A549 (cell line): ENCODE results near the gene SIVA1. TPM values are rescaled to one million over a fixed set of nuclear protein-coding genes. Genes with fewer than 3 reads are reported as not detected.

ENCODE experiments used
- ATAC-seq, 2 experiments: fragments of 200-7000 bp in 1 of 2; fragments of >200 bp in 1 of 2; cut with Nextera tagmentation in 1 of 2; cut with Tn5 transposase in 1 of 2; 3 replicates each; pipeline versions ENCODE4 v1.8.0 to v1.9.1; 2018 to 2020; ENCODE audit warnings: mild to moderate bottlenecking in 1 of 2, moderate library complexity in 1 of 2
- CTCF ChIA-PET: fragments of 300-600 bp; sonication (Branson Sonifier 250); formaldehyde crosslinking; extraction: SDS; loops from one replicate; lab custom pipeline; 2021; ENCODE audit warnings: antibody characterized with exemption, inconsistent platforms; lab: Yijun Ruan, JAX
- POLR2A ChIA-PET: fragments of 350-600 bp; formaldehyde crosslinking; extraction: SDS; loops from one replicate; lab custom pipeline; 2021; ENCODE audit warnings: antibody characterized with exemption, inconsistent platforms; lab: Yijun Ruan, JAX
- DNase-seq, 2 experiments: peaks; one replicate each; pipeline versions ENCODE4 v3.0.0 to v3.0.0-alpha.2; 2011 to 2016; ENCODE audit warnings: low read depth in 1 of 2, low spot score in 1 of 2
- FAIRE-seq: peaks from 2 replicates; lab custom pipeline; 2011; peaks lifted over from hg19 to GRCh38; lab: Jason Lieb, UNC
- H3K27ac ChIP-seq, 2 experiments: fragments of >200 bp; sonication (Bioruptor Twin); formaldehyde crosslinking; 3 replicates each; pipeline ENCODE4 v1.5.1; 2016 to 2017
- H3K4me1 ChIP-seq: fragments of >200 bp; sonication (Bioruptor Twin); formaldehyde crosslinking; 3 replicates; pipeline ENCODE4 v1.6.1; 2016
- H3K4me2 ChIP-seq: fragments of >200 bp; sonication (Bioruptor Twin); formaldehyde crosslinking; 3 replicates; pipeline ENCODE4 v1.6.1; 2016
- H3K4me3 ChIP-seq: fragments of >200 bp; sonication (Bioruptor Twin); formaldehyde crosslinking; 3 replicates; pipeline ENCODE4 v1.5.1; 2016
- H3K9me3 ChIP-seq: fragments of >200 bp; sonication (Bioruptor Twin); formaldehyde crosslinking; 3 replicates; pipeline ENCODE4 v1.6.1; 2016
- CBX2 ChIP-seq: fragments of 200-600 bp; sonication (generic); IDR thresholded peaks from 2 replicates; pipeline ENCODE4 v1.6.1; 2016; ENCODE audit warnings: low read depth, mild to moderate bottlenecking, borderline replicate concordance
- CEBPB ChIP-seq, 2 experiments: fragments of >200 bp in 1 of 2; sonication (Bioruptor Twin) in 1 of 2; formaldehyde crosslinking in 1 of 2; IDR thresholded peaks; 2 replicates each; pipeline ENCODE4 v1.6.1; 2012 to 2016
- EP300 ChIP-seq, 2 experiments: fragments of >200 bp; sonication (Bioruptor Twin); formaldehyde crosslinking; IDR thresholded peaks; 2 replicates in 1 of 2; 3 replicates in 1 of 2; pipeline ENCODE4 v1.6.1; 2016 to 2017
- HOXA7 ChIP-seq: fragments of 250-450 bp; sonication (Bioruptor Pico); IDR thresholded peaks from 2 replicates; pipeline ENCODE4 v1.5.0; 2020; ENCODE audit warnings: mild to moderate bottlenecking, moderate library complexity
- HOXB13 ChIP-seq: fragments of 250-450 bp; sonication (Bioruptor Pico); IDR thresholded peaks from 2 replicates; pipeline ENCODE4 v1.5.0; 2020; ENCODE audit warnings: low read depth, mild to moderate bottlenecking, moderate library complexity
- JUN ChIP-seq, 2 experiments: fragments of >200 bp; sonication (Bioruptor Twin); formaldehyde crosslinking; IDR thresholded peaks; 2 replicates in 1 of 2; 3 replicates in 1 of 2; pipeline ENCODE4 v1.6.1; 2016 to 2017
- JUNB ChIP-seq: fragments of >200 bp; sonication (Bioruptor Twin); formaldehyde crosslinking; IDR thresholded peaks from 2 replicates; pipeline ENCODE4 v1.6.1; 2016
- KDM1A ChIP-seq: fragments of 200-600 bp; sonication (generic); IDR thresholded peaks from 2 replicates; pipeline ENCODE4 v1.6.1; 2016; ENCODE audit warnings: low read depth, mild to moderate bottlenecking
- KDM5A ChIP-seq: fragments of 200-600 bp; sonication (generic); IDR thresholded peaks from 2 replicates; pipeline ENCODE4 v1.6.1; 2016; ENCODE audit warnings: antibody characterized with exemption, mild to moderate bottlenecking
- MAFK ChIP-seq: fragments of 450-650 bp; IDR thresholded peaks from 2 replicates; pipeline ENCODE4 v1.6.1; 2014; ENCODE audit not compliant: partially characterized antibody
- MAX ChIP-seq: IDR thresholded peaks from 2 replicates; pipeline ENCODE4 v1.6.1; 2012
- MAZ ChIP-seq: fragments of 150-350 bp; IDR thresholded peaks from 2 replicates; pipeline ENCODE4 v1.6.1; 2014; ENCODE audit warnings: antibody characterized with exemption, low read depth, low read length, borderline replicate concordance
- MYC ChIP-seq: IDR thresholded peaks from 2 replicates; pipeline ENCODE4 v1.6.1; 2012; ENCODE audit warnings: mild to moderate bottlenecking, inconsistent platforms, low read length, improper control_type of control experiment, borderline replicate concordance
- NFE2L2 ChIP-seq: fragments of 150-350 bp; conservative IDR thresholded peaks from 2 replicates; pipeline ENCODE4 v1.6.1; 2014; ENCODE audit warnings: low read length
- POLR2A ChIP-seq: IDR thresholded peaks from 2 replicates; pipeline ENCODE4 v1.6.1; 2012; ENCODE audit warnings: mild to moderate bottlenecking, low read length
- POLR2AphosphoS2 ChIP-seq: conservative IDR thresholded peaks from 2 replicates; pipeline ENCODE4 v1.6.1; 2012; ENCODE audit warnings: low read length, improper control_type of control experiment, inconsistent platforms
- REST ChIP-seq: fragments of 200-600 bp; sonication (generic); IDR thresholded peaks from 2 replicates; pipeline ENCODE4 v1.6.1; 2016; ENCODE audit warnings: antibody characterized with exemption, mild to moderate bottlenecking, moderate library complexity
- RNF2 ChIP-seq: fragments of 200-600 bp; sonication (generic); IDR thresholded peaks from 2 replicates; pipeline ENCODE4 v1.6.1; 2016; ENCODE audit warnings: low read depth, mild to moderate bottlenecking, antibody characterized with exemption, moderate library complexity, borderline replicate concordance
- SMC3 ChIP-seq: fragments of >200 bp; sonication (Bioruptor Twin); formaldehyde crosslinking; IDR thresholded peaks from 3 replicates; pipeline ENCODE4 v1.6.1; 2018; ENCODE audit warnings: inconsistent platforms
- SREBF2 ChIP-seq: fragments of 450-650 bp; IDR thresholded peaks from 2 replicates; pipeline ENCODE4 v1.6.1; 2014; ENCODE audit warnings: mild to moderate bottlenecking, moderate library complexity
- ZC3H11A ChIP-seq: fragments of 450-650 bp; IDR thresholded peaks from 2 replicates; pipeline ENCODE4 v1.6.1; 2014; ENCODE audit warnings: antibody characterized with exemption, mild to moderate bottlenecking
- ZFP36 ChIP-seq: fragments of 450-650 bp; IDR thresholded peaks from 2 replicates; pipeline ENCODE4 v1.6.1; 2014; ENCODE audit warnings: borderline replicate concordance; ENCODE audit not compliant: partially characterized antibody
- WGBS: methylation state at CpG from one replicate; pipeline ENCODE4 v1.1.6; 2017; ENCODE audit errors: missing lambda C conversion rate; 5-methylcytosine and 5-hydroxymethylcytosine counted together
- polyA plus RNA-seq, 4 experiments: library from polyadenylated mRNA; depleted of rRNA in 3 of 4; stranded (reverse); fragments of >200 nt; fragmentation: RNase III in 1 of 4; extraction: RNeasy Plus Mini Kit Qiagen cat#74134 plus additional on column Dnase treatment in 1 of 4; gene quantifications; 2 replicates in 3 of 4; 3 replicates in 1 of 4; pipeline ENCODE4 v1.2.3, GENCODE V29; 2011 to 2017
- TF ChIP-seq, protein P1 (sequence below): IDR thresholded peaks from 2 replicates; pipeline ENCODE4 v1.6.1; 2012

The SIVA1 gene
- polyA plus RNA-seq, 2 of the 4 experiments (the other 2 are of a cell fraction): 90.0 to 169 TPM

DNA sequence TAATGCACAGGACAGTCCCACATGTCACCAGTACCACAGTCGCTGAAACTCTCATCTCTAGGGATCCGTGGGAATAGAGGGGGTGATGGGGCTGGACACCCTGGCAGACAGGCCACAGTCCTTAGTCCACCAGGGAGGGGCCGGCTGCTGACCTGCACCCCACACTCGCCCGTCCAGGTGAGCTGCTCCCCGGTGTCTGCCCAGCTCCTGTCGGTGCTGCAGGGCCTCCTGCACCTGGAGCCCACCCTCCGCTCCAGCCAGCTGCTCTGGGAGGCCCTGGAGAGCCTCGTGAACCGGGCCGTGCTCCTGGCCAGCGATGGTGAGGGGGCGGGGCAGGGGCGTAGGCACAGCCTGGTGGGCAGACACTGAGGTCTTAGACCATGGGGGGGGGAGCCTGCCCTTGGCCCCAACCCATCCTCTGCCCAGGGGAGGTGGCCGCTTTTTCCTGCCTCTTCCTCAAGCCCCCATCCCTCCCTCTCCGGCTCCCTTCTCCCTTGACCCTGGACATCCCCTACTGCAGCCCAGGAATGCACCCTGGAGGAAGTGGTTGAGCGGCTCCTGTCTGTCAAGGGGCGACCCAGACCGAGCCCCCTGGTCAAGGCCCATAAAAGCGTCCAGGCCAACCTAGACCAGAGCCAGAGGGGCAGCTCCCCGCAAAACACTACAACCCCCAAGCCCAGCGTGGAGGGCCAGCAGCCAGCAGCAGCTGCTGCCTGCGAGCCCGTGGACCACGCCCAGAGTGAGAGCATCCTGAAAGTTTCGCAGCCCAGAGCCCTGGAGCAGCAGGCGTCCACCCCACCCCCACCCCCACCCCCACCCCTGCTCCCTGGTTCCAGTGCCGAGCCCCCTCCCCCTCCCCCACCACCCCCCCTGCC is 46.0 kb upstream of the SIVA1 start:
- WGBS: 40% methylated on average over 14 of the region's 28 CpGs
- H3K4me1 ChIP-seq: peaks cover 32% of the 10 kb centered on the region
- TF ChIP-seq MAX: 0 out of 2 replicates have a peak, but pooled peaks have one; percentile 6
- TF ChIP-seq MYC: no peak
- no peak for TF ChIP-seq MAFK
- TF ChIP-seq ZFP36: peak; percentile 28
- H3K27ac ChIP-seq: peak overlapping the region; percentile 48 to 81; a peak in 5 of 6 replicates
- H3K9me3 ChIP-seq: no peaks in the 10 kb centered on the region
- ChIA-PET CTCF (interaction anchor here (0.5 to 13.0 kb wide), 8 partner anchors 14 to 540 kb away, joined by 3 to 143 read pairs (median 30); partner anchors contain the start of genes ADSS1 and INF2), POLR2A (interaction anchor here (1.3 kb wide), 1 partner anchor 25 kb away, joined by 3 read pairs; no protein-coding TSS in a partner anchor)
- no peak for FAIRE-seq
- ATAC-seq: peak; percentile 40 to 41; a peak in 5 of 6 replicates
- DNase-seq: no peak
- H3K4me3 ChIP-seq: no peak overlapping the region
- H3K4me2 ChIP-seq: peak overlapping the region; percentile 42

DNA sequence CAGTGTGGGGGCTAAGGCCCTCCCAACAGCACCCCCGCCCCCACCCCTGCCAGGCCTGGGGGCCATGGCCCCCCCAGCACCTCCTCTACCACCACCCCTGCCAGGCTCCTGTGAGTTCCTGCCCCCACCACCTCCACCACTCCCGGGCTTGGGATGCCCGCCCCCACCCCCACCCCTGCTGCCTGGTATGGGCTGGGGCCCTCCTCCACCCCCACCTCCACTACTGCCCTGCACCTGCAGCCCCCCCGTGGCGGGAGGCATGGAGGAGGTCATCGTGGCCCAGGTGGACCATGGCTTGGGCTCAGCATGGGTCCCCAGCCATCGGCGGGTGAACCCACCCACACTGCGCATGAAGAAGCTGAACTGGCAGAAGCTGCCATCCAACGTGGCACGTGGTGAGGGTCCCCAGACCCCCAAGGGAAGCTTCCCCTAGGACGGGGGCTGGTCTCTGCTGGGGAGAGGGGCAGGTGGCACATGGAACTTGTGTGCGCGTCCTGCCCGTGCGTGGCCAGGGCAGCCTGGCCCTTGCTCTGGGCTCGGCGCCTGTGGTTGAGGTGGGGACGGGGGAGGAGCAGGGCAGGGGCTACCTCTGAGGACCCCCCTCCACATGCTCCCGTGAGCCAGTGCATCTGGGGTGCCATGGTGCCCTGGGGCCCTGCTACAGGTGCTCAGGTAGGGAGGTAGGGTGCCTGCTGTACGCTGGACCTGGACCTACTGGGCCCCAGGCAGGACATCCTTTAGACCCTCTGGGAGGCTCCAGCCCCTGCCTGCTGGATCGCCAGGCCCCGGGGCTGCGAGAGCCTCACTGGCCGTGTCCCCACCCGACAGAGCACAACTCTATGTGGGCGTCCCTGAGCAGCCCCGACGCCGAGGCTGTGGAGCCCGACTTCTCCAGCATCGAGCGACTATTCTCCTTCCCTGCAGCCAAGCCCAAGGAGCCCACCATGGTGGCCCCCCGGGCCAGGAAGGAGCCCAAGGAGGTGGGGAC is 45.0 kb upstream of the SIVA1 start:
- H3K27ac ChIP-seq: peak overlapping the region in 1 of 2 experiments; percentile 81; a peak in 4 of 6 replicates
- ChIA-PET CTCF (interaction anchor here (0.8 to 13.0 kb wide), 12 partner anchors 15 to 144 kb away, joined by 3 to 143 read pairs (median 12); partner anchors contain the start of genes ADSS1 and INF2), POLR2A (interaction anchor here (1.4 kb wide), 1 partner anchor 27 kb away, joined by 4 read pairs; no protein-coding TSS in a partner anchor)
- no peaks in the 10 kb centered on the region for H3K9me3 ChIP-seq
- H3K4me3 ChIP-seq: no peak overlapping the region
- no peak for DNase-seq
- H3K4me1 ChIP-seq: peaks cover 32% of the 10 kb centered on the region
- H3K4me2 ChIP-seq: peak overlapping the region; percentile 42; the same call in 1 of the 3 replicates
- no peak for TF ChIP-seq HOXB13 (CRISPR knock-in tag)
- no peak for TF ChIP-seq REST
- TF ChIP-seq SREBF2: no peak
- TF ChIP-seq NFE2L2: no peak
- TF ChIP-seq, protein P1, sequence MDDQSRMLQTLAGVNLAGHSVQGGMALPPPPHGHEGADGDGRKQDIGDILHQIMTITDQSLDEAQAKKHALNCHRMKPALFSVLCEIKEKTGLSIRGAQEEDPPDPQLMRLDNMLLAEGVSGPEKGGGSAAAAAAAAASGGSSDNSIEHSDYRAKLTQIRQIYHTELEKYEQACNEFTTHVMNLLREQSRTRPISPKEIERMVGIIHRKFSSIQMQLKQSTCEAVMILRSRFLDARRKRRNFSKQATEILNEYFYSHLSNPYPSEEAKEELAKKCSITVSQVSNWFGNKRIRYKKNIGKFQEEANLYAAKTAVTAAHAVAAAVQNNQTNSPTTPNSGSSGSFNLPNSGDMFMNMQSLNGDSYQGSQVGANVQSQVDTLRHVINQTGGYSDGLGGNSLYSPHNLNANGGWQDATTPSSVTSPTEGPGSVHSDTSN: no peak
- TF ChIP-seq KDM5A: no peak
- TF ChIP-seq MAZ: no peak
- TF ChIP-seq SMC3: no peak
- TF ChIP-seq KDM1A: no peak
- TF ChIP-seq EP300 (IDR thresholded peaks at IDR 0.05): no peak
- no peak for TF ChIP-seq ZC3H11A
- no peak for TF ChIP-seq HOXA7 (CRISPR knock-in tag)
- TF ChIP-seq CBX2: no peak
- no peak for TF ChIP-seq POLR2AphosphoS2
- no peak for TF ChIP-seq RNF2
- no peak for TF ChIP-seq POLR2A
- TF ChIP-seq JUN (IDR thresholded peaks at IDR 0.05): no peak
- no peak for TF ChIP-seq JUNB
- TF ChIP-seq CEBPB (IDR thresholded peaks at IDR 0.05): no peak
- FAIRE-seq: no peak
- peak; percentile 6 to 35; a peak in 5 of 6 replicates for ATAC-seq
- 78% methylated on average over 17 of the region's 34 CpGs for whole genome bisulfite sequencing
